Prostate gland (tissue), 2 donors: Measurements from ENCODE around the gene CEP55.
A peak's percentile ranks its signal among the peaks of the same experiment; 100 is the strongest.

ENCODE experiments used
- CTCF ChIP-seq, 4 experiments: fragments of 200-600 bp in 2 of 4; fragments of 450-650 bp in 2 of 4; sonication (generic) in 2 of 4; IDR thresholded peaks; 1 replicate in 3 of 4; 2 replicates in 1 of 4; pipeline ENCODE4 v1.5.1; 2016 to 2019; ENCODE audit warnings: antibody characterized with exemption in 4 of 4, mild to moderate bottlenecking in 2 of 4, moderate library complexity in 2 of 4
- POLR2A ChIP-seq: fragments of 450-650 bp; IDR thresholded peaks from one replicate; pipeline ENCODE4 v1.6.1; 2016; ENCODE audit warnings: antibody characterized with exemption, mild to moderate bottlenecking
- POLR2AphosphoS5 ChIP-seq: sonication (generic); formaldehyde crosslinking; IDR thresholded peaks from one replicate; pipeline ENCODE4 v1.6.1; 2017; ENCODE audit warnings: antibody characterized with exemption

- peak; percentile 5 to 79 (median 64) for TF ChIP-seq CTCF (IDR thresholded peaks at IDR 0.05)
- TF ChIP-seq POLR2AphosphoS5: peak; percentile 62
- TF ChIP-seq POLR2A: peak; percentile 70
These were observed 14.1 kb upstream of the CEP55 start, which contains the start of gene MYOF for GRCh38 chr10:93482145-93482834.
